GM18873 (cell line): Measurements from ENCODE around the gene ATXN1.

ENCODE experiments used
- ATAC-seq: cut with Tn5 transposase; IDR thresholded peaks from one replicate; pipeline ENCODE4 v1.9.1; 2021; ENCODE audit warnings: mild to moderate bottlenecking, moderate library complexity, moderate number of reproducible peaks; ENCODE audit not compliant: unreplicated experiment, low FRiP score

Gene ATXN1

DNA sequence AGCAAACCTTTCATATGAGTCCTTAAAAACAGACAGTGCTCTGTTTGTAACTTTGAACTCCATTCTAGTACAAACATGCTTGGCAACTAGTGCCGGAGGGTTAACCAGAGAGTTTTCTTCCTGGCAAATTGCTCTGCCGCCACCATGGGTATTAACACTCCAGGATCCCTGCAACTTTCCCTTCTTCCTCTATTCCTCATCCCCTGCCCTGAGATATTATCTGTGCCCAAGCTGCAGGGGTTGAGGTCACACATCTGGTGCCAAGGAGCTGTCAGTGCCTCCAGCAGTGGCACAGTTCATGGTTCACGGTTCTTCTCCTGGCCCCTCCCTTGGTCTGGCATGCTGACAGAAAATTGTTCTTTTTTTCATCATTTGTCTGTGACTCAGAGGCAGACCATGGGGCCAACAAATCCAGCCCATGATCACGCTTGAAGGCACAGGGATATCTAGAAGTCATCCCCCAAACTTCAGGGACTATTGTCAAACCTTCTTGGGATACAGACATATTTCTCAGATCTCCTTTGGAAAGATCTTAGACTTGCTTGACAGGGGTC is 77.5 kb downstream of the ATXN1 start:
- no peak for ATAC-seq

- no peak for ATAC-seq
Measured at GRCh38 chr6:16681260-16681873, 79.9 kb downstream of the ATXN1 start.

DNA sequence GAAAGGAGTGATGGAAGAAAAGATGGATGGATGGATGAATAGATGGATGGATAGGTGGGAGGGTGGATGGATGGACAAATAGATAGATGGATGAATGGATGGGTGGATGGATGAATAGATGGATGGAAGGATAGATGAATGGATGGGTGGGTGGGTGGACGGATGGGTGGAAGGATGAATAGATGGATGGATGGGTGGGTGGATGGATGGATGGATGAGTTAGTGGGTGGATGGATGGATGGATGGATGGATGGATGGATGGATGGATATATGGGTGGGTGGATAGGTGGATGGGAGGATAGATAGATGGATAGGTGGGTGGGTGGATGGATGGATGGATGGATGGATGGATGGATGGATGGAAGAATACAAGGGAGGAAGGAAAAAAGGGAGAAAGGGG is 82.2 kb downstream of the ATXN1 start:
- ATAC-seq: no peak

DNA sequence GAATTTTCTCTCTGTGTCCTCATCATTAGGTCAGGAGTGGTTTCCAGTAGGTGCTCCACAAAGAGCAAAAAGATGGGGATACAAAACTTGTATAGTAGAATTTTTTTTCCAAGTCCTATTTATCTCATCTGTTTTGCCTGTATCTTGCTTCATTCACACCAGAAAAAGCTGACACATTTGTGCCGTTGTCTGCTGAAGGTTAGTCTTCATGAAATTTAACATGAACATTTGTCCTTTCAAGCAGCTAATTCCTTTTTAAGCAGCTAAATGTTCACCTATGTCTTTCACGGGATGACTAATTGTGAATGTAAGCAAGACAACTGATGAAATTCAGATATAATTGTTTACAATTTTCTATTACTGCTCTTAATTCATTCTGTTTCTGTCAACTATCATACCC is 83.8 kb downstream of the ATXN1 start:
- no peak for ATAC-seq

DNA sequence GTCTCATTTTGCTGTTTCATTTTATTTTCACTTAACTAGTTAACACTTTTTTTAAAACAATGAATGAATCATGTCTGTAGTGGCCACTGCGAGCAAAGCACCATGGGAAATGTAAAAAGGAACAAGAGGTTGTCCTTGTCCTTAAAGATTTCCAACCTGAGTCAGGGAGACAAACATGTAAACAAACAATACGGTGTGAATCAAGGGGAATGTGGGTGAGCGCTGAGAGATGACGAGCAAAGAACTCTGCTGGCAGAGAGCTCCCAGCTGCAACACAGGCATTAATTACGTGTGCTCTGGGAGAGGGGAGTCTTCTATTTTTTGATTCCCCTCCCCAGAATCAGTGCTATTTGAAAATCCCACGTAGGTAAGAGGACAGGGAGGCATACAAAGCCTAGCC is 84.3 kb downstream of the ATXN1 start:
- no peak for ATAC-seq

- ATAC-seq: no peak
Measured at GRCh38 chr6:16676376-16676775, 84.9 kb downstream of the ATXN1 start.

DNA sequence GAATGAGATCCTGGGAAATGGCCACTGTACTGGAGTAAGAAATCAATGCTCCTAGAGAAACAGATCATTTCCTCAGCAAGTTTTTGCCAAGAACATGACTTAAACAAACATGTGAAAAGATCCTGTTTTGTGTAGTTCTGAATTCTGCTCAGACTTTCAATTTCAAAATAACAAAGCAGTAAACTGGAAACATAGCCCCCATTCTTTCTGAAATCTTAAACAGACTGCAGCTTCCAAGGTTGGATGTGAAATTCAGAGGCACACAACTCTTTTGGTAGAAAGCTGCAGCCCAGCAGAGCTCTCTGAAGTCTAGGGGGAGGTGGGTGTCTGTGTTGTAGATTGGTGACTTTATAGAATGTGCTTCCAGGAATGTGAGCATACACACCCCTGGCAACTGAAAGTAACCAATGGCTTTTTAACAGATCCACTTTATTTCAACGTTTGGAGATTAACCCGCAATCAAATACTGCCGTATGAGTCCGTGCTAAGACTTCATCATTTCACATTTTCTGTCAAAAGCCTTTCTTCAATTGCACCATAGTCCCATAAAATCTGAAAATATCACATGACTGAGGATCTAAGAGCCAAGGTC is 86.4 kb downstream of the ATXN1 start:
- no peak for ATAC-seq

GRCh38 chr6:16673011-16673797 is 88.1 kb downstream of the ATXN1 start:
- no peak for ATAC-seq

- no peak for ATAC-seq
Measured at GRCh38 chr6:16671302-16672289, 89.7 kb downstream of the ATXN1 start.

DNA sequence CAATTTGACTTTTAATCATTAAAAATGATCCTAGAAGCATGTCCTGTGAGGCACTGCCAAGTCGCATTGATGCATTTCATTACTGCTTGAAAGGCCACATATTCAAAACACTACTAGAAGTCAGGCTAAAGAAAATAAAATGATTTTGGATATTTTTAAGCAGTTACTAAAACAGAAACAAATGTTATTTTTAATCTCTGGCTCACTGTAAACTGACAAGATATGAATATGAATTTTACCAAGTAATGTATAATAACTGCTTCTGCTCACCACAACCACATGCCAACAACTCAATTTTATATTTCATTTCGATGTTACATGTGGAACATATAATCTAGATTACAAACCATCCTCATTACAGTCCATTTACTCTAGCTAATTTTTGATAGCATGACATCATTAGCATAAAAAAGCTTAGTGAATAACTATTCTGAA is 90.6 kb downstream of the ATXN1 start:
- peak; percentile 29 for ATAC-seq

- peak; percentile 47 for ATAC-seq
Measured at GRCh38 chr6:16670183-16670582, 91.1 kb downstream of the ATXN1 start.

DNA sequence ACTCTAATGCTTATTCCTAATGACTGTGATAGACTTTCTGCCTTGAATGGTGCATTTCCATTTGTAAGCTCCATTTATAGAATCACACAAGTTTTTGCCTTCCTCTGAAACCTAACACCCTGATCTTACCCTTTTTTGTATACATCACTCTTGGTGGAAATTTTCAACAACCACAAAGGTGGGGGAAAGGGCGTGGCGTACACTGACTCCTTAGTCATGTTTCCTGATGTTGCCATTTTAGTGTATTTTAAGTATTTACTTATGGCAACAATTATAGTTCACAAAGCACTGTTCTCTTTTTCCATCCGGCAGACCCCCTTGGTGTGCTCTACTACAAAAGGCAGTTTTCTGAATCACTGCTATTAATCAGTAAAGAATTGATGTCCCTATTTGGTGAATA is 92.0 kb downstream of the ATXN1 start:
- ATAC-seq: no peak

DNA sequence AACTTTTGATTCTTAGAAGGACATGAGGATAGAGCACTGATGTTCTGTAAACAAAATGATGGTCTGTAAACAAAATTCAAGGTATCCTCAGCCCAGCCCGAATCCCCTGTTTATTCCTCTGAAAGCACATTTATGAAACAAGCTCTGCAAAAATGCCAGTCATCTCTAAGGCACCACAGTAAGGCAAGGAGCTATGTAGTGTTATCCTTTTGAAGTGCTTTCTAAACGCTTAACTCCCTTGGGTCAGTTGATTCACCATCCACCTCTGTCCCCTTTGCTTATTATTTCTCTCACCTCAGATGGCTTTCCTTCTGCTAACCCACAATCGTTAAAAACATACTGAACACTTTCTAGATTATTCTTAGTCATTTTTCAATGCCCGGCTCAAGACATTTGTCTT is 93.8 kb downstream of the ATXN1 start:
- no peak for ATAC-seq

- no peak for ATAC-seq
Measured at GRCh38 chr6:16665992-16666391, 95.3 kb downstream of the ATXN1 start.

GRCh38 chr6:16665182-16665581 is 96.1 kb downstream of the ATXN1 start:
- ATAC-seq: no peak

DNA sequence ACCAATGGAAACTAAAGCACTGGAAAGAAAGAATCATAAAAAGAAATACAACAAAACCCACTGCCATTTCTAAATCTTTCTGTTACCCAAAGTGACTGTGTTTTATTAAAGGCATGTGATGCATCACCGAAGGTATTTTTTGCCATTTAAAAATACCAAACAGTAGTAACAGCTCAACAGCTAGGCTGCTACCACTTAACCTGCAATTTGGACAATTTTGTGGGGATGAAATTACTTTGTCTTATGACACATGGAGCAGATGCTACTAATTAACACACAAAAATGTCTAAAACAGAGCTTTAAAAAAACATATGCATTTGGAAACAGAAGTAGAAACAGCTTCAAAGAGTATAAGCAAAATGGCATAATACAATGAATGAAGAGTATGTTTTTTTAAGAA is 97.4 kb downstream of the ATXN1 start:
- ATAC-seq: no peak

- ATAC-seq: no peak
Measured at GRCh38 chr6:16660157-16660497, 101.1 kb downstream of the ATXN1 start.

DNA sequence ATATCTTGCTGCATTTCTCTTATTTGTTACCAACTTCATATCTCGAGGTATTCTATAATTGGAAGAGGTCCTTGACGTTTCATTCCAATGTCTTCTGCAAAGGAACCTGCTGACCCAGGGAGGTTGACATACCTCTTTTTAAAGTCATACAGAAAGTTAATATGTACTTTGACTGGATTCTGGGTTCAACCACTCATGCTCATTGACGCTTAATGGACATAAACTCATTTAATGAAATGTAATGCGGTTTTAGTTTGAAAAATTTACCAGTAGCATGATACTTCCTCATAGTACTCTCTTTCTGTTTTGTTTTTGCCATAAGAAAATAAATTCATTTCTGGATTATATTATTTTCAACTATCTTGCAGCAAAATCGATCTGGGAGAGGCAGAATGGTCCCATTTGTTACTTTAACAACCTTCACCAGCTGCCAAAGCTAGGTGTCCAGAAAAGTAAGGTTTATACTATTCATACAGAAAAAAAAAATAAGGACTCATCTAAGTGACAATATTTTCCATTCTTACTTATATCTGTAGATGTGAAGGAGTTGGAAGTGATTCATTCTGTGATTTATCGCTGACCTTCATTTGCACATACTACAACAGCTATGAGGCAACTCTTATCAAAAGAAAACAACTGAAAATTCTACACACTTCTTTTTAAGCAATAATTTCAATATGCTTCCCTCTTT is 101.6 kb downstream of the ATXN1 start:
- no peak for ATAC-seq

DNA sequence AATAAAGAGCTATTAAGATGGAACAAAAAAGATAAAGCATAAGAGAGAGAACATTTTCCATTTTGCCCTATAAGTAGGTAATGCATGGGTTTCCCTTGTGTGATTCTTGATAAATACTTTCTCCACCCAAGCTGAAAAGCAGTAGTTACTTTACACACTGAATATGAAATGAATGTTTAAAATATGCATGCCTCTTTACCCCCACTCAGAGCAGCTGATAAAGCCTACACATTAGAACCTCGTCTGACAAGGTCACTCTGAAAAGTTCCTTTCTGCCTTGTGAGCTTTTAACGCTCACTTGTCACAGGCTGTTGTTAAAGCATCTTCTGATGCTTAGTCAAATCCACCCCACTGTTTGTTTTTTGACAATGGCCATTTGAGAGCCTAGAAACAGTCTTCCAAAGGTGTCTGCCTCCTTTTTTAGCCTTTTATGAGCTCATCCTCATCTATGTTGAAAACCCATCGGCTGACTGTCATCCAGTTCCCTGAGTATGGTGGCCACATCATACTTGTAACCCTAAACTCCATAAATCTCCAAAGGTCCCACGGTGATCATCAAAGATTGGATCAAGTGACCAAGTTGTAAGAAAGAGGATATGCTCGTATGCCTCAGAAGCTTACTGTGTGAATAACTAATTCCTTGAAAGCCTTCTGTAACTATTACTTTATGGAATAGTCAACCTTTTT is 102.8 kb downstream of the ATXN1 start:
- ATAC-seq: no peak
